Spleen (tissue), 11 donors: ENCODE data around the gene POU6F2. TPM values are rescaled to one million over a fixed set of nuclear protein-coding genes. Genes with fewer than 3 reads are reported as not detected.

ENCODE experiments used
- DNase-seq: peaks from one replicate; pipeline ENCODE4 v3.0.0-alpha.2; 2020
- H3K27ac ChIP-seq, 8 donors: fragments of 200-600 bp; sonication (generic) in 7 of 8; 1 replicate in 4 of 8; 2 replicates in 4 of 8; pipeline versions ENCODE4 v1.5.0 to v1.8.0; 2016 to 2021; ENCODE audit warnings: inconsistent platforms in 4 of 8, mild to moderate bottlenecking in 4 of 8, moderate library complexity in 1 of 8
- H3K27me3 ChIP-seq, 7 donors: fragments of 200-600 bp; sonication (generic) in 6 of 7; replicated peaks in 1 of 7; 1 replicate in 4 of 7; 2 replicates in 3 of 7; pipeline versions ENCODE4 v1.5.0 to v1.8.0; 2016 to 2021; ENCODE audit warnings: inconsistent platforms in 3 of 7, mild to moderate bottlenecking in 1 of 7
- H3K36me3 ChIP-seq, 6 donors: fragments of 200-600 bp; sonication (generic) in 5 of 6; 1 replicate in 4 of 6; 2 replicates in 2 of 6; pipeline versions ENCODE4 v1.5.0 to v1.8.0; 2016 to 2021; ENCODE audit warnings: inconsistent platforms in 2 of 6
- H3K4me1 ChIP-seq, 6 donors: fragments of 200-600 bp; sonication (generic) in 5 of 6; 1 replicate in 3 of 6; 2 replicates in 3 of 6; pipeline versions ENCODE4 v1.5.0 to v1.8.0; 2016 to 2021; ENCODE audit warnings: inconsistent platforms in 3 of 6
- H3K4me3 ChIP-seq, 8 donors: fragments of 200-600 bp; sonication (generic) in 7 of 8; 1 replicate in 4 of 8; 2 replicates in 4 of 8; pipeline versions ENCODE4 v1.5.0 to v1.8.0; 2016 to 2021; ENCODE audit warnings: inconsistent platforms in 4 of 8, mild to moderate bottlenecking in 4 of 8, moderate library complexity in 2 of 8
- H3K9me3 ChIP-seq, 8 donors: fragments of 200-600 bp; sonication (generic) in 7 of 8; 1 replicate in 4 of 8; 2 replicates in 4 of 8; pipeline versions ENCODE4 v1.5.0 to v1.8.0; 2016 to 2021; ENCODE audit warnings: inconsistent platforms in 4 of 8
- CTCF ChIP-seq, 11 experiments: fragments of 200-600 bp in 7 of 11; fragments of 450-650 bp in 4 of 11; sonication (generic) in 4 of 11; IDR thresholded peaks in 8 of 11; conservative IDR thresholded peaks in 3 of 11; 1 replicate in 7 of 11; 2 replicates in 4 of 11; pipeline versions ENCODE4 v1.4.0 to v1.8.0; 2016 to 2021; ENCODE audit warnings: antibody characterized with exemption in 11 of 11, inconsistent platforms in 4 of 11, mild to moderate bottlenecking in 1 of 11
- POLR2A ChIP-seq, 3 donors: fragments of 450-650 bp; IDR thresholded peaks; one replicate each; pipeline ENCODE4 v1.5.1; 2017; ENCODE audit warnings: antibody characterized with exemption in 3 of 3, mild to moderate bottlenecking in 1 of 3
- POLR2AphosphoS5 ChIP-seq, 3 donors: sonication (generic); formaldehyde crosslinking; IDR thresholded peaks; one replicate each; pipeline ENCODE4 v1.5.1; 2017; ENCODE audit warnings: antibody characterized with exemption in 3 of 3
- WGBS, 5 donors: extraction: QIAGEN DNeasy Blood & Tissue Kit in 3 of 5; methylation state at CpG; one replicate each; pipeline versions ENCODE4 v1.1.5 to v1.1.7; 2013 to 2018; 5-methylcytosine and 5-hydroxymethylcytosine counted together
- intact Hi-C: fragments of 100-400 bp; cut with DNase I; formaldehyde crosslinking; loops from one replicate; pipeline ENCODE4 v1.15.0; 2023; ENCODE audit warnings: low total_unique reads
- polyA plus RNA-seq, 3 donors: library from polyadenylated mRNA; stranded (reverse); fragments of 200-250 nt; gene quantifications; one replicate each; pipeline ENCODE4 v1.2.1, GENCODE V29; 2013
- total RNA-seq, 7 donors: library from RNA; depleted of rRNA in 3 of 7; stranded (reverse); fragments of >200 nt in 3 of 7; fragmentation: NEBNext Ultra II Directional in 4 of 7; extraction: Animal tissue kit (Norgen Biotek cat#: 25700) in 4 of 7; gene quantifications; one replicate each; pipeline versions ENCODE4 v1.1.0 to v1.2.1, GENCODE V29; 2016 to 2021
- donor health status: healthy with polysubstance abuse.
- donor health status: DM: no; HTN: no; CAD: no; lungs with moderate emphysema.
- donor health status: DM: no; HTN: no; CAD: no.
- donor health status: Bipolar disorder and iron deficiency.
- donor health status: healthy.
- donor health status: DM: no; HTN: no; CAD: no.
- donor health status: DM: yes; HTN: yes; CAD: no.

The POU6F2 gene
- total and polyA plus RNA-seq, 10 donors, result 0.04 to 0.54 (median 0.23) TPM; not detected in 7

- intact Hi-C loops, result no loop called here
- Histone ChIP-seq H3K27ac (no peak overlapping the region), H3K27me3 (peaks cover 0 to 5% (median 0%) of the 10 kb centered on the region in 7 donors), H3K36me3 (no peaks in the 10 kb centered on the region), H3K4me1 (no peaks in the 10 kb centered on the region), H3K4me3 (no peak overlapping the region), H3K9me3 (no peaks in the 10 kb centered on the region)
- 62 to 78% (median 68%) methylated on average over 6 of the region's 6 CpGs for WGBS, 5 donors
- no peak for TF ChIP-seq POLR2A (IDR thresholded peaks at IDR 0.05)
- no peak for TF ChIP-seq CTCF (IDR thresholded peaks at IDR 0.05 in 8 of 11, conservative IDR thresholded peaks at IDR 0.05 in 3 of 11)
- no peak for TF ChIP-seq POLR2AphosphoS5 (IDR thresholded peaks at IDR 0.05)
- no peak for DNase-seq
Measured at GRCh38 chr7:39313974-39314373, 336.3 kb downstream of the POU6F2 start.

DNA sequence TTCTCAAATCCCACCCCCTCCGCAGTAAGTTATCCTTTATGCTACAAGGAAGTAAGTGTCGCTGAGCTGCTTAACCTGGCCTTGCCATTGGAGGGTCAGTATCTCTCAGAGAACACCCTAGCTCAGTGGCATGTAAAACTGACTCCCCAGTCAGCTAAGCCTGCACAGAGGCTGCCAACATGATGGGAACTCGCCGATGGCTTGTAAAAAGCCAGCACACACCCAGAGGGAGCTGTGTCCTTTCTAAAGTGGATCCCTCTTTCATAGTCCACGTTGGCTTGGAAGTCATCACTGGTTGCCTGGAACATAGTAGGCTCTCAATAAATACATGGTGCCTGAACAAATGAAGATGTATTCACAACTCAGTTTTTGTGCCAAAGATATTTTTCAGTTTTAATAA is 339.4 kb downstream of the POU6F2 start:
- TF ChIP-seq CTCF (IDR thresholded peaks at IDR 0.05 in 8 of 11, conservative IDR thresholded peaks at IDR 0.05 in 3 of 11) (no peak), POLR2AphosphoS5 (IDR thresholded peaks at IDR 0.05) (no peak), POLR2A (IDR thresholded peaks at IDR 0.05) (no peak)
- Histone ChIP-seq H3K4me1 (no peaks in the 10 kb centered on the region), H3K36me3 (no peaks in the 10 kb centered on the region), H3K27me3 (no peaks in the 10 kb centered on the region), H3K27ac (no peak overlapping the region), H3K9me3 (no peaks in the 10 kb centered on the region), H3K4me3 (no peak overlapping the region)
- intact Hi-C loops, result no loop called here
- 73 to 91% (median 79%) methylated on average over 5 of the region's 5 CpGs for WGBS, 5 donors
- no peak for DNase-seq

DNA sequence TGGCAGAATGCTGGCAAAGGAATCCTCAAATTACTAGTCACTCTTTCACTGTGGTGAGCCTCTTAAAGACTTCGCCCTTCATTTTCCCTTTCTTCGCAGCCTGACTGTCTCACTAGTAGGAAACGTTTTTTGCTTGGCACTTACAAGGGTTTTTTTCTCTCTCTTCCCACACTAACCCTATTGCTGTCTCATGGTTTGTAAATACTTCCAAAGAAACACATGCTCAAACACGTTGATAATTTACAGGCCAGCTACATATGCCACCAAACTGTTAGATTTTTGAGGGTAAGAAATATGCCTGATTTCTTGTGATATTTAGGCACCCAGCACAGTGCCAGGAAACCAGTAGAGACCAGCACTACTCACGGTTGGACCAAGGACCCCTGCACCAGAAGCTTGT is 340.2 kb downstream of the POU6F2 start:
- Histone ChIP-seq H3K9me3 (no peaks in the 10 kb centered on the region), H3K4me1 (no peaks in the 10 kb centered on the region), H3K36me3 (no peaks in the 10 kb centered on the region), H3K27me3 (no peaks in the 10 kb centered on the region), H3K4me3 (no peak overlapping the region), H3K27ac (no peak overlapping the region)
- 65 to 84% (median 80%) methylated on average over 5 of the region's 5 CpGs for WGBS, 5 donors
- intact Hi-C loops, result no loop called here
- no peak for DNase-seq
- TF ChIP-seq POLR2AphosphoS5 (IDR thresholded peaks at IDR 0.05) (no peak), POLR2A (IDR thresholded peaks at IDR 0.05) (no peak), CTCF (IDR thresholded peaks at IDR 0.05 in 8 of 11, conservative IDR thresholded peaks at IDR 0.05 in 3 of 11) (no peak)

GRCh38 chr7:39321245-39321644 is 343.5 kb downstream of the POU6F2 start:
- WGBS, 5 donors, result 67 to 80% (median 72%) methylated on average over 3 of the region's 3 CpGs
- intact Hi-C loops, result no loop called here
- H3K36me3 ChIP-seq, result no peaks in the 10 kb centered on the region
- TF ChIP-seq POLR2AphosphoS5 (IDR thresholded peaks at IDR 0.05), result no peak
- no peak for TF ChIP-seq POLR2A (IDR thresholded peaks at IDR 0.05)
- no peak for TF ChIP-seq CTCF (IDR thresholded peaks at IDR 0.05 in 8 of 11, conservative IDR thresholded peaks at IDR 0.05 in 3 of 11)
- H3K4me3 ChIP-seq, result no peak overlapping the region
- no peaks in the 10 kb centered on the region for H3K4me1 ChIP-seq
- no peaks in the 10 kb centered on the region for H3K27me3 ChIP-seq
- DNase-seq, result no peak
- H3K9me3 ChIP-seq, result peaks cover 0 to 4% (median 0%) of the 10 kb centered on the region in 8 donors
- no peak overlapping the region for H3K27ac ChIP-seq
